ENCODE measurements around the gene RASSF1.
"Not testable (repeated sequence)": the region's sequence is repeated elsewhere in the genome, so short reads cannot be mapped to it uniquely, and the experiment has no call there.

RASSF1 gene

GRCh38 chr3:50322386-50323091 is 18.1 kb downstream of the RASSF1 start, which contains the start of gene HYAL2:
Gene HYAL2 (minus strand): TSS chr3:50322745. CDS start chr3:50320489, 2,256 bp downstream.
- no peak for DNase-seq

DNA sequence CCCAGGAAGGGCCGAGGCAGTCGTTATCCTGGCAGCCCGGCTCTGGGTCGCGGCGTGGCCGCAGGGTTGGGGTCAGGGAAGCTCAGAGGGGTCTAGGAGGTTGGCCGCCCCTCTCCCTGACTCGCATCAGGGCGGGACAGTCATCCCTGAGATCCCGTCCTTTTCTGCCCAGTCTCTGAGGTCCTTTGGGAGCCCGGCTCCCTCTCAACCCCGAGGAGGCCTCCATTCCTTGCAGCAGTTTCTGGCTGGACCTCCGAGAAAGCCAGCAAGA is 18.6 kb downstream of the RASSF1 start:
- DNase-seq: no peak

DNA sequence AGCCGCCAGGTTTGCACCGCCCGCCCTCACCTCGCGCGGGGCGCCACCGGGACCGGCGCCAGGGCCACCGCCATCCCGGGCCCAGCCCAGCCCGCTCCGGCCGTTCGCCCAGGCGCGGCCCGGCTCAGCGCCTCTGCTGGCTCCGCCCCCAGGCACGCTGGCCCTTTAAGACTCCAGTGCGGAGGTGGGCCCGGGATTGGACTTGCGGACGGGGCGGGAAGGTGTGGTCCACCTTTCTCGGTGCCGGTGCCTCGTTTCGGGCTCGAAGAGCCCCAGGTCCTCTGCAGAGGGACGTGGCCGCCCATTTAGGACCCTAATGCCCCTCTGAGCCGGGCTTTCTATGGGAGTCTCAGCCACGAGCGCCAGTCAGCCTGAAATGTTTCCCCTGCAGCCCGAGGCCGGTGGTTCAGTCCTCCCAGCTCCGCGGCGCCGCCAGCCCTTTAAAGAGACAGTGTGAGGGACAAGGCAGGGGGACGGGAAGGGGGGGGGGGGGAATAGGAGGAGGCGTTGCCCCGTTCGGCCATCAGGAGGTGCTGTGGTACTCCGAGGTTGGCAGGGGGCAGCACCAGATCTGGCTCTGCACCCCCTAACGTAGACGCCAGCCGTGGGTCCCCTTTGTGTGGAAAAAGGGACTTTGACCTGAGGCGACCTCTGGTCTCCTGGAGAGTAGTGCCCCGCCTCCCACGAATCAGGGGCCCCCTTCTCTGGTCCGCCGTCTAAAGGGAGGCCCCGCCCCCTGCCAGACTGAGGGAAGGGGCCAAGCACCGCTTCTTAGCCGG is 19.1 kb downstream of the RASSF1 start:
- peak; percentile 74 for DNase-seq

GRCh38 chr3:50320853-50321335 is 19.7 kb downstream of the RASSF1 start:
- DNase-seq: peak; percentile 55

GRCh38 chr3:50319894-50320625 is 20.6 kb downstream of the RASSF1 start:
- no peak for DNase-seq

DNA sequence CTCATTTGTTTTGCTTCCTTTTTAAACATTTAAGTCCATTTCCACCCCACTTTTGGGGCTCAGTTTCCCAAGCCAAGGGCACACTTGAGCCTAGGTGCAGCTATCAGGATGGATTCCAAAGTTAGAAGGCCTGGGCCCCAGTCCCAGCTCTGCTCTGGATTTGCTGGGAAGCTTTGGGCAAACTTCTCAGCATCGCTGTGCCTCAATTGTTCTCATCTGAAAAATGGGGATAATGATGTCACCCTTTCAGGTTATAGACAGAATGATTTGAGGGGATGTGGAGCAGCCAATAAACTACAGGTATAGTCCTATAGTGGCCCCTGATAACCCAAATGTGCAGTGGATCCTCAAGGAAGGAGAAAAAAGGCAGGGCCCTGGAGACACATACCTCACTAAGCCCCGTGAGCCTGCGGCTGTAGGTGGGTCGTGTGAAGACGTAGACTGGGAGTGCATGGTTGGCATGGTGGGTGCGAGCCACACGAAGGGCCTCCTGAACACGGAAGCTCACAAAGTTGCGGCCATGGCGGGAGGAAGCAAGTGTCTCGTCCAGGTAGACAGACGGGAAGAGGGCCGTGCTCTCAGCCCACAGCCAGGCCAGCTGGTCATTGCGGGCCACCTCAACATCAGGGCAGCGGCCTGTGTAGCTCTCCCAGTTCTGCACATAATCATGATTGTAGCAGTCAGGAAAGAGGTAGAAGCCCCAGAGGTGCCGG is 21.3 kb downstream of the RASSF1 start:
- no peak for DNase-seq

GRCh38 chr3:50318615-50319014 is 22.0 kb downstream of the RASSF1 start:
- DNase-seq: no peak

DNA sequence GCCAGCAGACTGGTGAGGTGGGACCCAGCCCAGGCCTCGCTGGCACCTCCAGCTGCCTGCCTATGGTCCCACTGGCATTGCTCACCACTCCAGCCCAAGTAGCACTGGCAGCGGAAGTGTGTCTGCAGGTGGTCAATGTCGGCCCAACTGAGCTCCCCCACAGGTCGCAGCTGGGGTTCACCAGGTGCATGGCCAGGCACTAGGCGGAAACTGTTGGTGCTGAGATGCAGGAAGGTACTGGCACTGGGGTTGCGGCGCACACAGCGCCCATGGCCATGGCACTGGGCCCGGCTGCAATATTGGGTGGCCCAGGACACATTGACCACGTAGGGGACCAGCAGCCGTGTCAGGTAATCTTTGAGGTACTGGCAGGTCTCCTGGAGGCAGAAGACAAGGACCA is 22.5 kb downstream of the RASSF1 start:
- no peak for DNase-seq

DNA sequence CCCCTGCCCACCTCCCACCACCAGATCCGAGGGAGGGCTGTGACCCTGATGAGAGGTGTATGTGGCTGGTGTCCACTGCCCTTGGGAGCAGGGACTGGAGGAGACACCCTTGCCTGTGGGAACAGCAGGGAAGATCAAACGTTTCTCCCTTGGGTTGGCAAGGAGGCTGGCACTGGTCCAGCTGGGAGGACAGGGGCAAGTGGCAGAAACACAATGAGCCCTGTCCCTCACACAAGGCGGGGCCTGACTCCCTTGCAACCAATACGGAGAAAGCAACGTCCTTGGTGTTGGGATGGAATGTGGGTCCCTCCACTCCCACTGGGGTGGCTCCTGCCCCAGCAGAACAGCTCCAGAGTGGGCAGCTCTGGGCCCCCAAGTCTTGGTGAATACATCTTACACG is 23.3 kb downstream of the RASSF1 start:
- DNase-seq: no peak

DNA sequence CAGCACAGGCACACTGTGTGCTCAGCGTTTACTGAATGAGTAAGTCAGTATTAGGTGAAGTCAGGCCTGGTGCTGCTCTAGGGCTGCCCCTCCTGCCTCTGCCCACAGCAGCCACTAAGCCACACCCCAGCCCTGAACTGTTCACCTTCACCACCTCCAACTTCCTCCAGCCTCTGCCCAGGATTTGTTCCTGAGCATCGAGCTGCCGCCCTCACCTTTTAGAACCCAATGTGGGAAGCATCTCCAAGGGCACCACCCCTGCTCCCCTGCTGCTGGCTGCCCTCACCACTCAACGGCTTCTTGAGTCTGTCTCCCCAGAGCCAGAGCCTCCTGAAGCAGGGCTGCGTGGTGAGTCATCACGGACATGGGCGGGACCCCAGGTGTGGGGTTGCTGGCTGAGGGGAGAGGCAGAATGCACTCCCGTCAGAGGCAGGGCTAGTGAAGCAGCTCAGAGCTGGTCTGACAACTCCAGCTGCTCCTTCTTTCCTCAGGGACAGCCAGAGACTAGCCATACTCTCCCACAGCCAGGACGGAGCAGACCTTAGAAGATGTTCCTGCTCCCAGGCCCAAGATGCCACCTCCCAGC is 23.9 kb downstream of the RASSF1 start:
- DNase-seq: peak; percentile 14

- DNase-seq: no peak
These were observed 25.8 kb downstream of the RASSF1 start for GRCh38 chr3:50314816-50315215.

DNA sequence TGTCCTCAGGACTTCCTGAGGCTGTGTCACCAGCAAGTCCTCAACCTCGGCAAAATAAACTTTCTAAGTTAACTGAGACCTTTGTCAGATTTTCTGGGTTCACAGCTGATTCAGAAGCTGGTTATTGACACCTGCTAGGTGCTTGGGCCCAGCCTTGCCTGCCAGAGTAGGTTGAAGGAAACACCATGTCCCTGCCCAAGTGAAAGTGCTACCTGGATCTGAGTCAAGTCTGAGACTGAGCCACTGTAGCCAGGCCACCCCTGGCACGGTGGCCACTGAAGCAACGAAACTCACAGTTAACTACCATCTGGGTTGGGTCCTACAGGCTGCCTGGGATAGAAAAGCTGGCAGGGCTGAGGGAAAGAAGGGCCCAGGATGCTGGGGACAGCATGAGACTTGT is 26.3 kb downstream of the RASSF1 start:
- no peak for DNase-seq

DNA sequence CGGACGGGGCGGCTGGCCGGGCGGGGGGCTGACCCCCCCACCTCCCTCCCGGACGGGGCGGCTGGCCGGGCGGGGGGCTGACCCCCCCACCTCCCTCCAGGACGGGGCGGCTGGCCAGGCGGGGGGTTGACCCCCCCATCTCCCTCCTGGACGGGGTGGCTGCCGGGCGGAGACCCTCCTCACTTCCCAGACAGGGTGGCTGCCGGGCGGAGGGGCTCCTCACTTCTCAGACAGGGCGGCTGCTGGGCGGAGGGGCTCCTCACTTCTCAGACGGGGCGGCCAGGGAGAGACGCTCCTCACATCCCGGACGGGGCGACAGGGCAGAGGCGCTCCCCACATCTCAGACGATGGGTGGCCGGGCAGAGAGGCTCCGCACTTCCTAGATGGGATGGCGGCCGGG is 28.6 kb downstream of the RASSF1 start:
- not testable (repeated sequence) for DNase-seq

DNA sequence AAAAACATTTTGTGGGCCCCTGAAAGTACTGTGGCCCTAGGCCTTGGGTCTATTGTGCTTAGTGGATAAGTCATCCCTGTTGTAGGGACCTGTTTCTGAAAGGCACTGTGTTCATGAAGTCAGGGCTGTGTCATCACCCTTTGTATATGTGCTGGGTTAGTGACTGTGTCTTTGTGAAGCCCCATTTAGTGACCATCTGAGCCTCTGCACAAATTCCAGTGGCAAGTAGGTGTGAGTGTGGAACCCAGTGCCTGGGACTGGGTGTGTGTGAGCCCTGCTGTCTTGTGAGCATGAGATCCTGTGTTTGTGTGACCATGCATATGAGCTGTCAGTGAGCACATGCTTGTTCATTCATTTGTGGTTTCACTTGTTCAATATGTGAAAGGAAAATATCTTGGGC is 36.0 kb downstream of the RASSF1 start:
- DNase-seq: no peak

DNA sequence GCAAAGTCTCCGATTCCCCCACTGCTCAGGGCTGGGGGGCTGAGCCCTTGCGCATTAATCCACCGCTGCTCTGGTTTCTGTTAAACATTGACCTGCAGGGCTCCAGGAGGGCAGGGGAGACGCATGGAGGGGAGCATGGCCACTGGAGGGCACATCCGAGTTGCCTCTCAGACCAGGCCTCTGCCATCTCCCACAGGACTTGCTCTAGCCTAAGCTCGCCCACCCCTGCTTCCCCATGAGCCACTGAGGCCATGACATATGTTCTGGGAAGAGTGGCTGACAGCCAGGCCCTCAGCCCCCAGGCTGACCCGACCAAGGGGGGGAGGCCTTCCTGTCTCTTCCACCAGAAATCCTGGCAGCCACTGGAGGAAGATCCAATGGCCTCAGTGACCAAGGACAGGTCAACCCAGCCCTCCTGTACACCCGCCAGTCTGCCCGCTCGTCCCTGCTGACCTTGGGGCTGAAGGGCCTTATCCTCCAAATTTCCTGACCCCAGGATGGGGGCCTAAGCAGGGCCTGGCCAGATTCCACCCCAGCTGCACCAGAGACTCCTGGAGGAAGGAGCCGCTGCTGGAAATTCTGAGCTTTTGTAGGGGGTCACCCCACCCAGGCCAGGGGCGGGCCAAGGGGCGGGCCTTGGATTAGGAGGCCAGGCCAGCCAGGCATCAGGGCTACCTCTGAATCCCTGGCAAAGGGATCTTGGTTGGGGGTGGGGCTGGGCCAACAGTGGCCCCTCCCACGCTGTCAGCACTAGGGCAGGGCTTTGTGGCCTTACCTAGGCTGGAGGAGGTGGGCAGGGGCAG is 37.4 kb downstream of the RASSF1 start, which contains the start of gene HYAL1:
HYAL1 (minus strand) TSS at position 562 of the 803 bp plus-strand sequence. CDS start 618 bp downstream, outside the sequence.
- no peak for DNase-seq

DNA sequence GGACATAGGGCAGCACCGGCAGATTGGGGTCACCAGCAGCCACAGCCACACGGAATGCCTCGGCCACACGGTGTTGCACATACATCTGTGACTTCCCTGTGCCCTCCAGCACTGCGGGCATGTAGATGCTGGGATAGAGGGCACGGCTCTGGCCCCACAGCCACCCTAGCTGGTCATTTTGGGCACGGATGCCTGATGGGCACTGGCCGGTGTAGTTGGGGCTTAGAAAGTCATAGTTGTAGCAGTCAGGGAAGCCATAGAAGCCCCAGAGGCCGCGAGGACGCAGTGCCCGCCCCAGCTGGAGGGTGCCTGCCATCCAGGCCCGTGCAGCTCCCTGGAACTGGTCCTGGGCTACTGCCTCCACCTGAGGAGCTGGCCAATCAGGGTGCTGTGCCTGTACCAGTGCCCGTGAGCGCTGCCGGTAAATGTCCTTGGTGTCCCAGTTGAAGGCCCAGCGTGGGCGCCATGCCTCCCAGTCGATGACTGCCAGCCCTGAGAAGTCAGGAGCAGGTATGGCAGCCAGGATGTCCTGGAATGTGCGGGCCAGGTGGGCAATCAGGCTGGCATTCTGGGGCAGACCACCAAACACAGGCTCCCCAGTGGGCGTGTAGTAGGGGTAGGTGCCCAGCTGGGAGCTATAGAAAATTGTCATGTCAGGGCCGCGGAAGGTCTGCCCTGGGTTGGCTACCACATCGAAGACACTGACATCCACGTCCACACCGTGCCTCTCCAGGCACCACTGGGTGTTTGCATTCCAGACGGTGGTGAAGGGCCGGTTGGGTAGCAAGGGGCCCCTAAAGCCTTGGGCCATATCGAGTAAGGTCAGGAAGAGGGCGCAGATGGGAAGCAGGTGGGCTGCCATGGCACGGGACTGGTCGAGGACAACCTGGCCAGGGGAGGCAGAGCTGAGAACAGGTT is 38.3 kb downstream of the RASSF1 start:
- no peak for DNase-seq

GRCh38 chr3:50300681-50301254 is 39.9 kb downstream of the RASSF1 start:
- DNase-seq: no peak

DNA sequence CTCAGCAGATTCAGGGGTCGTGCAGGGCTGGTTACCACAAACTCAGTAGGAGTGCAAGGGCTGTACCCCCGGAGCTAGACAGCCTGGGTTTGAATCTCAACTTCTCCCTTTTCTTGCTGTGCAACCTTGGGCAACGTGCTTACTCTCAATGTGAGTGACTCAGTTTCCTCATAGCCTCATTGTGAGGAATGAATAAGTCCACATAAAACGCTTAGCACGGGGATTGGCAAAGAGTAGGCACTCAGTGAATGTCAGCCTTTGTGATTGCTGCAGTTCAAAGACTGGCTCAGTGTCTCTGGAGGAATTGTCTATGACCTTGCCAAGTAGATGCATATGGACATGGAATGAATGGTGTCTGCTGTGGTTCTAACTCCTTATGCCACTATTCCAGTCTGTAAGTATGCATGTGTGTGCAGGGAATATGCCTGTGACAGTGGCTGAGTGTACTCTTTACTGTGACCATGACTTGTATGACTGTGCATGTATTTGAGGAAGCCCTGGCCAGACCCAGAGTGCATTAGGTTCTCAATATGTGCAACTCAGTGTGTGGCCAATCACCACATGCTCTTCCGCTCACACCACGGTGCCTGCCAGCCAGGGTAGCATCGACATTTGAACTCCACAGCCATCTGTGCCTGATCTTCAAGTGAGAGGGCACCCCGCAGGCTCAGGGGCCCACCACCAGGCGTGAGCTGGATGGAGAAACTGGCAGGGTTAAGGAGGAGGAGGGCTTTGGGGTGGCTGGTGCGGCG is 40.5 kb downstream of the RASSF1 start:
- no peak for DNase-seq

- no peak for DNase-seq
These were observed 41.1 kb downstream of the RASSF1 start for GRCh38 chr3:50299638-50299928.
